D341Med (cell line): ENCODE data around the gene RPE65.
"Not testable (repeated sequence)": the region's sequence is repeated elsewhere in the genome, so short reads cannot be mapped to it uniquely, and the experiment has no call there.

Experiments
- DNase-seq: peaks from one replicate; pipeline ENCODE4 v3.0.0; 2012; ENCODE audit warnings: low spot score

RPE65 gene

GRCh38 chr1:68449901-68450300 lies at the start of gene RPE65:
RPE65 (minus strand) TSS chr1:68449954; CDS start chr1:68449905, 49 bp downstream.
- DNase-seq, result peak; percentile 58

GRCh38 chr1:68497358-68497698 lies 47.6 kb upstream of the RPE65 start:
- DNase-seq, result no peak

GRCh38 chr1:68496680-68497357 lies 47.1 kb upstream of the RPE65 start, which contains the start of gene DEPDC1:
DEPDC1 (minus strand) TSS chr1:68497082; CDS start chr1:68496999, 83 bp downstream.
- DNase-seq, result peak; percentile 97

- peak; percentile 25 for DNase-seq
Measured at GRCh38 chr1:68495968-68496679, 46.4 kb upstream of the RPE65 start.

- DNase-seq, result no peak
Measured at GRCh38 chr1:68495532-68495931, 45.8 kb upstream of the RPE65 start.

GRCh38 chr1:68493193-68493592 lies 43.4 kb upstream of the RPE65 start:
- DNase-seq, result no peak

GRCh38 chr1:68492255-68492654 lies 42.5 kb upstream of the RPE65 start:
- not testable (repeated sequence) for DNase-seq

- DNase-seq, result no peak
Measured at GRCh38 chr1:68490046-68490651, 40.4 kb upstream of the RPE65 start.

- DNase-seq, result no peak
Measured at GRCh38 chr1:68485431-68486022, 35.8 kb upstream of the RPE65 start.

GRCh38 chr1:68484618-68485017 lies 34.9 kb upstream of the RPE65 start:
- no peak for DNase-seq

- DNase-seq, result no peak
Measured at GRCh38 chr1:68481041-68481440, 31.3 kb upstream of the RPE65 start.

GRCh38 chr1:68479501-68479900 lies 29.7 kb upstream of the RPE65 start:
- DNase-seq, result no peak

GRCh38 chr1:68478662-68479061 lies 28.9 kb upstream of the RPE65 start:
- no peak for DNase-seq

- DNase-seq, result not testable (repeated sequence)
Measured at GRCh38 chr1:68476626-68477025, 26.9 kb upstream of the RPE65 start.

GRCh38 chr1:68473060-68473459 lies 23.3 kb upstream of the RPE65 start:
- no peak for DNase-seq

- peak; percentile 30 for DNase-seq
Measured at GRCh38 chr1:68470388-68470970, 20.7 kb upstream of the RPE65 start.

- DNase-seq, result no peak
Measured at GRCh38 chr1:68464891-68465290, 15.1 kb upstream of the RPE65 start.

- DNase-seq, result no peak
Measured at GRCh38 chr1:68460935-68461334, 11.2 kb upstream of the RPE65 start.

GRCh38 chr1:68459796-68460195 lies 10.0 kb upstream of the RPE65 start:
- DNase-seq, result no peak

- no peak for DNase-seq
Measured at GRCh38 chr1:68459091-68459490, 9.3 kb upstream of the RPE65 start.

- DNase-seq, result no peak
Measured at GRCh38 chr1:68456202-68456601, 6.4 kb upstream of the RPE65 start.

GRCh38 chr1:68454534-68454933 lies 4.8 kb upstream of the RPE65 start:
- DNase-seq, result no peak
